NCI-H526 treated with DMSO at 0.1 percent for 48 hours (cell line): Measurements from ENCODE around the gene EVI2A.

ENCODE experiments used
- DNase-seq: peaks from one replicate; lab custom pipeline; 2025; lab: John Stamatoyannopoulos, UW

The EVI2A gene

GRCh38 chr17:31273516-31273915 is 47.9 kb downstream of the EVI2A start:
- DNase-seq, result no peak

GRCh38 chr17:31272803-31273202 is 48.6 kb downstream of the EVI2A start:
- DNase-seq, result no peak

GRCh38 chr17:31272236-31272635 is 49.2 kb downstream of the EVI2A start:
- DNase-seq, result no peak

GRCh38 chr17:31269578-31269983 is 51.8 kb downstream of the EVI2A start:
- DNase-seq, result no peak

GRCh38 chr17:31269036-31269577 is 52.3 kb downstream of the EVI2A start:
- no peak for DNase-seq
